Measurements from ENCODE around the gene POU3F1.

POU3F1 gene

DNA sequence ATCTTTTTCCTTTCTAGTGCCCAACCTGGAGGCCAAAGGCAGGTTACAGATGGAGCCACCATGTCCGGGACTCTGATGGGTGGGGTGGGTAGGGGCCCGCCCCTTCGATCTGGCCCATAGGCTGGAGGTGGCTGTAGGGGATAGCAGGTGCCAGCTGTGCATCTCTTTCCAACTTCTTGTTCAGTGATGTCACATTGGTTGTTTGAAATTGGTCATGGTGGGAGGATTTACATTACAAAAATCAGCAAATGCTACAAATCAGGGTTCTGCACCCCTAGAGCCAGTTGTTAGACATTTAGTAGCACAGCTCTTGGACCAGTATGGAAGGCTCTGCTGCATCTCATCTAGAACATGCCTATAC is 22.4 kb upstream of the POU3F1 start:
- H3K4me3 Mint-ChIP-seq: no peak overlapping the region
- no peak for ATAC-seq (replicated peaks; ENCODE audit: extremely low read depth, poor library complexity, severe bottlenecking)
- H3K27ac Mint-ChIP-seq (ENCODE audit: low read depth): no peak overlapping the region
- H3K36me3 Mint-ChIP-seq (ENCODE audit: insufficient read depth): no peaks in the 10 kb centered on the region
- no peak for DNase-seq (ENCODE audit: low spot score in 2 of 2)
- H3K27me3 Mint-ChIP-seq: peaks cover 43% of the 10 kb centered on the region
- H3K9me3 Mint-ChIP-seq: no peaks in the 10 kb centered on the region
- no peaks in the 10 kb centered on the region for H3K4me1 Mint-ChIP-seq

DNA sequence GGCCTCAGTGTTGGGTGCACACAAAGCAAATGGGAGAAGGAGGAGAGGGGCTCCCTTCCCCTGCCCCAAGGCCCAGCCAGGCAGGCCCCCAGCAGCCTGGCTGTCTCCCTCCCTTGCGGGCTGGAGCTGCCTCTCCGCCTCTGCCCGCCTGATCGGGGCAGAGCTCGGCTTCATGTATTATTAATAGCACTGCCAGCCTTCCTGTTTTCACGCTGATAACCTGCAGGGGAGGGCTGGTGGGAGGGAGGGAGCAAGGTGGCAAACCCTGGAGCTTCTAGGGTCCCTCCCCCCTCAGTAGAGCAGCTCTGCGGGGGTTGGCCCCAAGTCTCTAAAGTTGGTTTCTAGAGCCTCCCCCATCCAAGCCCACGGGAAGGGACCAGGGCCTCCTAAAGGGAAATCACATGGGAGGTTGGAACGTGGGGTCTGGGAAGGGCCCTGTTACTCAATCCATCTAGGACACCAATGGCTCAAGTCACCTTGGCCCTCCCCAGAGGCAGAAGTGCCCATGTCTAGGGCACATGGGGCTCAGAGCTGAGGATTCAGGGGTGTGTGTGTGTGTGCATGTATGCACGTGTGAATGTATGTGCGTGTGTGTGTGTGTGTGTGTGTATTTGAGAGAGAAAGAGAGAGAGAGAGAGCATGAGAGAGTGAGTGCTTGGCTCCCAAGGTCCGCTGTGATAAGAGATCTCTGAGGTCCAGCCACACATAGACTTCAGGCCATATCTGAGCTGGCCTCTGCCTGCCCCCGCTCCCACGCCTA is 21.8 kb upstream of the POU3F1 start:
- Mint-ChIP-seq H3K9me3 (no peaks in the 10 kb centered on the region), H3K4me3 (no peak overlapping the region), H3K36me3 (ENCODE audit: insufficient read depth) (no peaks in the 10 kb centered on the region), H3K4me1 (no peaks in the 10 kb centered on the region), H3K27me3 (peaks cover 39% of the 10 kb centered on the region), H3K27ac (ENCODE audit: low read depth) (no peak overlapping the region)
- no peak for DNase-seq (ENCODE audit: low spot score in 2 of 2)
- no peak for ATAC-seq (replicated peaks; ENCODE audit: extremely low read depth, poor library complexity, severe bottlenecking)

DNA sequence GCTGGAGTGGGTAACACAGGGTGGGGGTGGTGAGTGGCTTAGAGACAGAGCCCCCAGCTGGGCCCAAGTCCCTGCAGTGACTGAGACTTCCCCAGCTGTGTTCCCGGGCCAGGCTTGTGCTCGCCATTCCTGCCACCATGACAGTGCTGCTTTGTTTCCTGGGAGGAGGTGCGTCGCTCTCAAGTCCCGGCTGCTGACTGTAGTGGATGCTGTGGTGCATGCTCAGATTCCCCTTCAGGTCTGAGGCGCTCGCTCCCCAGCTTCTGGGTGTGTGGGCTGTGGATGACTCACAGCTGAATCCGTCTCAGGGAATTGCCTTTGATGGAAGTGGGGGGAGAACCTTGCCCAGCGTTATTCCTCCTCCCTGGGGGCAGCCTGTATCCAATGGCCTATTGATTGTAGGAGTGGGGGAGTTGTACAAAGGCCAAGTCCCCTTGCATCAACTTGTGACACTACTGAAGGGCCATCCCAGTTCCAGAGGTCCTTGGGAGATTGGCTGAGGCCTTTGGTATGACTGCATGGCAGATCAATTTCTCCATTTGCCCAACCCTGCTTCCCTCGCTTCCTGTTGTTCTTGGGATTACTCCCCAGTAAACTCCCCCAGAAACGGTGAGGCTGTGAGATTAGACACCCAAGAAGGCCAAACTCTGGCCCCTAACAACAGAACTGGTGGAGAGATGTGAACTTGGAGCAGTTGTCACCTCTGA is 17.8 kb upstream of the POU3F1 start:
- Mint-ChIP-seq H3K36me3 (ENCODE audit: insufficient read depth) (no peaks in the 10 kb centered on the region), H3K27ac (ENCODE audit: low read depth) (no peak overlapping the region), H3K9me3 (no peaks in the 10 kb centered on the region), H3K4me3 (no peak overlapping the region), H3K27me3 (peaks cover 30% of the 10 kb centered on the region), H3K4me1 (no peaks in the 10 kb centered on the region)
- DNase-seq (ENCODE audit: low spot score in 2 of 2): no peak
- ATAC-seq (replicated peaks; ENCODE audit: extremely low read depth, poor library complexity, severe bottlenecking): no peak

DNA sequence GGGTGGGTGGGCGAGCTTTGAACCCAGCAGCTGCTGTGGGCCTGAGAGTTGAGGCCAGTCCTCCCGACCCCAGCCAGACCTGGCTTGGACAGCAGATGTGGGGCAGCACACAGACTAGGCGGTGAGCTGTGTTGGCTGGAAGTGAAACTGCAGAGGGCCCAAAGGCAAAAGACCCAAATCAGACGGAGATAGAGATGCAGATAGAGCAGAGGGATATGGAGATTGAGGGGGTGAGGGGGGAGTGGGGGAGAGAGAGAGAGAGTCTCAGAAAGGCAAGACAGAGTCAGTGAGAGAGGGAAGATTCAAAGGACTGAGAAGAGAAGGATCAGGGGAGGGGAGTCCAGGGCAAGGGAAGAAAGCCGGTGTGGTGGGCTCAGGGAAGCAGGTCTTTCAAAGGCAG is 17.0 kb upstream of the POU3F1 start:
- H3K4me3 Mint-ChIP-seq: no peak overlapping the region
- no peaks in the 10 kb centered on the region for H3K9me3 Mint-ChIP-seq
- DNase-seq (ENCODE audit: low spot score in 2 of 2): no peak
- H3K27me3 Mint-ChIP-seq: peaks cover 24% of the 10 kb centered on the region
- no peaks in the 10 kb centered on the region for H3K36me3 Mint-ChIP-seq (ENCODE audit: insufficient read depth)
- H3K4me1 Mint-ChIP-seq: no peaks in the 10 kb centered on the region
- no peak overlapping the region for H3K27ac Mint-ChIP-seq (ENCODE audit: low read depth)
- no peak for ATAC-seq (replicated peaks; ENCODE audit: extremely low read depth, poor library complexity, severe bottlenecking)

DNA sequence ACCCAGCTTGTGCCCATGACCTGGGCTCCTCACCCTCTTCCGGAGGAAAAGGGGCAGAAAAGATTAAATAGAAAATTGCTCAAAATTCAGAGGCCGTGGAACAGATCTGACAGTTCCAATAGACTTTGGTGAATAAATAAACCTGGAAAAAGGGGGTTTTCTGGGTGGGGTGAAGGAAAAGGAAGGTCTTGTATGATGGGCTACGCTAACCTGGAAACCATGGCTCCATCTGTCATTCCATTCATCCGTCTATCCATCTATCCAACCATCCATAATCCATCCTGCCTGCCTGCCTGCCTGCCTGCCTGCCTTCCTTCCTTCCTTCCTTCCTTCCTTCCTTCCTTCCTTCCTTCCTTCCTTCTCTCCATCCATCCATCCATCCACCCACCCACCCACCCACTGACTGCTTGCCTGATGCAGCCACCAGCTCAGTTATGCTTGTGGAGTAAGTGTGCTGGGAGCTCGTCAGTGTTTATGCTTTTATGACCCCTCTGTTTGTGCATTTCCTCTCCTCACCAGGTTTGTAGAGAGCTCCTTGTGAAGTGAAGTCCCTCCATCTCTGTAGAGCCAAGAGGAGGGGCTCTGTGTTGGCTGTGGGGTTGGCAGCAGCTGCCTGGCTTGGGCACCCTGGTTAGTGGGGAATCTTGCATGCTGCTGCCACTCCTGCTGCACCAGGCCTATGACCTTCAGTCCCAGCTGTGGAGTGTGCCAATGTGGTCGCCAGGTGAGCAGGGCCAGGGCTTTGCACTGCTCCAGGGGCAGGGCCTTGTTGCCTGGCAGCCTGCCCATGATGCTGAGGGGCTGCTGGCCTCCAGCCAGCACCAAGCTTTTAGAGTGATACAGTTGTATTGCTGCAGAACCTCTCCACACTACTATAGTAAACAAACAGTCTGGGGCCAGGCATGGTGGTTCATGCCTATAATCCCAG is 16.0 kb upstream of the POU3F1 start:
- Mint-ChIP-seq H3K4me3 (no peak overlapping the region), H3K9me3 (no peaks in the 10 kb centered on the region), H3K27me3 (peaks cover 15% of the 10 kb centered on the region), H3K4me1 (no peaks in the 10 kb centered on the region), H3K27ac (ENCODE audit: low read depth) (no peak overlapping the region), H3K36me3 (ENCODE audit: insufficient read depth) (no peaks in the 10 kb centered on the region)
- DNase-seq (ENCODE audit: low spot score in 2 of 2) (no peak), ATAC-seq (replicated peaks; ENCODE audit: extremely low read depth, poor library complexity, severe bottlenecking) (no peak)

DNA sequence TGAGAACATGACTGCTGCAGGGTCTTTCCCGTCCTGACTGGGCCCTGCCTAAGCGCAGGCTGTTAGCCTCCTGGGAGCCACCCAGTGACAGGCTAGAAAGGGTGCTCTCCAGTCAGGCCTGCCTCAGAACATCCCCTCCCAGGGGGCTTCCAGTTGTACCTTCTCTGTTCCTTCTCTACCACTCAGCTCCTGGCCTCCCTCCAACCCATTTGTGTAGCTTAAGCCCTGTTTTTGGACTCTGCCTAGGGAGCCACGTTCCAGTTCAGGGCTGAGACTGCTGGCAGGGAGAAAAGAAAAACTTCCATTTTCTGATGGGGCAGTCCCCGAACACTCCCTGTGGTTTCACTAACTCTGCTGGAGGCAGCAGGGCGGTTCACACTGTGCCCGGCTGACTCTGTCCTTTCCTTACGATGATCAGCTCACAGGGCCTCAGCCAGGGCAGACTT is 15.3 kb upstream of the POU3F1 start:
- ATAC-seq (replicated peaks; ENCODE audit: extremely low read depth, poor library complexity, severe bottlenecking): no peak
- no peak overlapping the region for H3K27ac Mint-ChIP-seq (ENCODE audit: low read depth)
- H3K4me1 Mint-ChIP-seq: no peaks in the 10 kb centered on the region
- no peaks in the 10 kb centered on the region for H3K9me3 Mint-ChIP-seq
- no peaks in the 10 kb centered on the region for H3K36me3 Mint-ChIP-seq (ENCODE audit: insufficient read depth)
- no peak for DNase-seq (ENCODE audit: low spot score in 2 of 2)
- H3K27me3 Mint-ChIP-seq: peaks cover 13% of the 10 kb centered on the region
- H3K4me3 Mint-ChIP-seq: no peak overlapping the region

DNA sequence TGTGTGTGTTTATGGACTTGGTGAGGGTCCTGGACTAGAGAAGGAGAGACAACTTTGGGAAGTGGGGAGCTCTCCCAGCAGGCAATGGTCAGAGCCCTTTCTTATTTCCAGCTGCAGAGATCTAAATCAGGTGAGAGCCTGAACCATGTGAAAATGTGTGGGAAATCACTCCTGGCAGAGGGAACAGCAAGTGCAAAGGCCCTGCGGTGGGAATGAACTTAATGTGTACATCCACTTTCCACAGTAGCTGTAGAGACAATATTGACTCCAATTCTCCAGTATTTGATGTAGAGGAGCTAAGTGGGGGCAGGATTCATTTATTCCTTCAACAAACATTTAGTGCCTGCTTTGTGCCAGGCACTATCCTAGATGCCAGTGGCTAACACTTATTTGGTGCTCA is 14.7 kb upstream of the POU3F1 start:
- H3K27ac Mint-ChIP-seq (ENCODE audit: low read depth): peak overlapping the region; percentile 36
- H3K27me3 Mint-ChIP-seq: peaks cover 13% of the 10 kb centered on the region
- ATAC-seq (replicated peaks; ENCODE audit: extremely low read depth, poor library complexity, severe bottlenecking) (no peak), DNase-seq (ENCODE audit: low spot score in 2 of 2) (no peak)
- H3K4me3 Mint-ChIP-seq: no peak overlapping the region
- no peaks in the 10 kb centered on the region for H3K4me1 Mint-ChIP-seq
- H3K9me3 Mint-ChIP-seq: no peaks in the 10 kb centered on the region
- H3K36me3 Mint-ChIP-seq (ENCODE audit: insufficient read depth): no peaks in the 10 kb centered on the region

DNA sequence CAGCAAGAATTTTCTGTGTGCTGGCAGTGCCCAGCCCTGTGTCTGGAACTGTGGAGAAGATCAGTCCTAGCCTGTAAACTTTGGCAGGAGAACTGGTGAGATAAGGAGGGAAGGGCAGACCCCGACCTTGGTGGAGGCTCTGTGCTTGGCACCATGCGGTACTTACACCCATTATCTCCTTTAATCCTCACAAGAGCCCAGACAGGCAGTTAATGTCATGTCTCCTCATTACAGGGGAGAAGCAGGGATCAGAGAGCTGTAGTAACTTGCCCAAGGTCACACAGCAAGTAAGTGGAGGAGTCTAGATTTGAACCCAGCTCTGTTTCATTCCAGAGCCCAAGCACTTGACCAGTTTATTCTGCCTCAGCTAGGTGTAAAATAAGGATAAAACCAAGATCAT is 13.9 kb upstream of the POU3F1 start:
- Mint-ChIP-seq H3K27ac (ENCODE audit: low read depth) (no peak overlapping the region), H3K36me3 (ENCODE audit: insufficient read depth) (no peaks in the 10 kb centered on the region), H3K9me3 (no peaks in the 10 kb centered on the region), H3K27me3 (peaks cover 18% of the 10 kb centered on the region), H3K4me3 (no peak overlapping the region), H3K4me1 (no peaks in the 10 kb centered on the region)
- ATAC-seq (replicated peaks; ENCODE audit: extremely low read depth, poor library complexity, severe bottlenecking) (no peak), DNase-seq (ENCODE audit: low spot score in 2 of 2) (no peak)

DNA sequence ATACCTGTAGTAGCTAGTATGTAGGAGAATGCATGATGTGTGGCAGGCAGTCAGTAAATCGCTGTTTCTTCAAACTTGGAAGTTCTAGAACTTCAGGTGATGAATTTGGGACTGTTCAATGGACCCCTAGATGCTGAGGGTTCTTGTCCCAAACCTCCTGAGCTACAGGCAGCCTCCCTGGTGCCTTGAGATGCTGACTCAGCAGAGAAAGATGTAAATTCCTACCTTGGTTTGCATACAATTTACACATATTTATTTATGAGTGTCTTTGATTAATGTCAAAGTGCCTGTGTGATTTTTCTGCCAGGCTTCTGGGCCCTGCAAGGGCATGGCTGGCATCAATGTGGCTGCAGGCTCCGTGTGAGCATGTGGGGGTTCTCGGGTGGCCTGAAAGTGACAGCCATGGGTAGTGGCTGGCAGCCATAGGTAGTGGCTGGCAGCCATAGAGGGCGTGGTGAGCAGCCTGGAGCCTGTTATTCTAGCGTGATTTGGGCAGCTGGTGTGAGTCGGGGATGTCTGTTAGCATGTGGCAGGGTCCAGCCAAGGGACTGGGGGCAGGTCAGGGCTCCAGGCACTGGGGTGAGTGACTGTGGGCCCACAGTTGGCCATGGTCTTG is 13.2 kb upstream of the POU3F1 start:
- H3K9me3 Mint-ChIP-seq: no peaks in the 10 kb centered on the region
- no peak for DNase-seq (ENCODE audit: low spot score in 2 of 2)
- H3K4me3 Mint-ChIP-seq: no peak overlapping the region
- ATAC-seq (replicated peaks; ENCODE audit: extremely low read depth, poor library complexity, severe bottlenecking): no peak
- H3K27me3 Mint-ChIP-seq: peaks cover 23% of the 10 kb centered on the region
- H3K4me1 Mint-ChIP-seq: no peaks in the 10 kb centered on the region
- no peaks in the 10 kb centered on the region for H3K36me3 Mint-ChIP-seq (ENCODE audit: insufficient read depth)
- peak overlapping the region; percentile 32 for H3K27ac Mint-ChIP-seq (ENCODE audit: low read depth)

DNA sequence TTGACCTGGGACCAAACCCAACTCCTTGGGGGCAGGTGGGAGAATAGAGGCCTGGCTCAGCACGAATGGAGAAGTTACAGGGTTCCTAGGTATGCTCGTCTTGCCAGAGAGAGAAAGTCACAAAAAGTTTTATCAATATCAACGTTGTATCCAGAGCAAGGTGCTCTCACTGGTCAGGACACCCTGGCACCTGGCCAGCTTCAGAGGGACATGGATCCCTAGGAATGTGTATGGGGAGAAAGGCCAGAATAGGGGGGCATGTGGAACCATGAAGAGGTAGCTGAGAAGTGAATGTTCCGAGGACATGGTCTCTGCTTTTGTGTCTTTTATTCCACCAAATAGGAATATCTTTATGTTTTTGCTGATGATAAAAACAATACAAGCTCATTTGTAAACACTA is 9.4 kb upstream of the POU3F1 start:
- H3K4me1 Mint-ChIP-seq: peaks cover 21% of the 10 kb centered on the region
- no peaks in the 10 kb centered on the region for H3K9me3 Mint-ChIP-seq
- no peak for ATAC-seq (replicated peaks; ENCODE audit: extremely low read depth, poor library complexity, severe bottlenecking)
- no peak for DNase-seq (ENCODE audit: low spot score in 2 of 2)
- peaks cover 3% of the 10 kb centered on the region for H3K36me3 Mint-ChIP-seq (ENCODE audit: insufficient read depth)
- H3K27me3 Mint-ChIP-seq: peaks cover 12% of the 10 kb centered on the region
- no peak overlapping the region for H3K27ac Mint-ChIP-seq (ENCODE audit: low read depth)
- H3K4me3 Mint-ChIP-seq: no peak overlapping the region

DNA sequence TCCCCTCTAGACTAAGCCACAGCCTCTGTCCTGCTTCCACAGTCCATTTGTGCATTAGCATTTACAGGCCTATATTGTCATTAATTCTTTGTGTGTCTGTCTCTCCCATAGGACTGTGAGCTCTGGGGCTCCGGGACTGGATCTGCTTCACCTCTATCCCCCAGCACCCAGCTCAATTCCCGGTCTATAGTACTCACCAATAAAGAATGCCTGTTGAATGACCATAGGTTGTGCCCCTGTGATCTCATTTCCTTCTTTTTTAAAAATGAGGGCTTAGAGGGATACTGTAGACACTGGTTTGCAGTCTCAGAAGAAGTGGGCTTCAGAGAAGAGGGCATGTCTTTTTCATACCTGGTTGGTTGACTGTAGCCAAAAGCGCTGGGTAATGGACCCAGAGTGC is 8.8 kb upstream of the POU3F1 start:
- H3K27me3 Mint-ChIP-seq: peaks cover 10% of the 10 kb centered on the region
- peaks cover 21% of the 10 kb centered on the region for H3K4me1 Mint-ChIP-seq
- H3K4me3 Mint-ChIP-seq: no peak overlapping the region
- ATAC-seq (replicated peaks; ENCODE audit: extremely low read depth, poor library complexity, severe bottlenecking): no peak
- peaks cover 3% of the 10 kb centered on the region for H3K36me3 Mint-ChIP-seq (ENCODE audit: insufficient read depth)
- H3K9me3 Mint-ChIP-seq: no peaks in the 10 kb centered on the region
- no peak overlapping the region for H3K27ac Mint-ChIP-seq (ENCODE audit: low read depth)
- DNase-seq (ENCODE audit: low spot score in 2 of 2): no peak

DNA sequence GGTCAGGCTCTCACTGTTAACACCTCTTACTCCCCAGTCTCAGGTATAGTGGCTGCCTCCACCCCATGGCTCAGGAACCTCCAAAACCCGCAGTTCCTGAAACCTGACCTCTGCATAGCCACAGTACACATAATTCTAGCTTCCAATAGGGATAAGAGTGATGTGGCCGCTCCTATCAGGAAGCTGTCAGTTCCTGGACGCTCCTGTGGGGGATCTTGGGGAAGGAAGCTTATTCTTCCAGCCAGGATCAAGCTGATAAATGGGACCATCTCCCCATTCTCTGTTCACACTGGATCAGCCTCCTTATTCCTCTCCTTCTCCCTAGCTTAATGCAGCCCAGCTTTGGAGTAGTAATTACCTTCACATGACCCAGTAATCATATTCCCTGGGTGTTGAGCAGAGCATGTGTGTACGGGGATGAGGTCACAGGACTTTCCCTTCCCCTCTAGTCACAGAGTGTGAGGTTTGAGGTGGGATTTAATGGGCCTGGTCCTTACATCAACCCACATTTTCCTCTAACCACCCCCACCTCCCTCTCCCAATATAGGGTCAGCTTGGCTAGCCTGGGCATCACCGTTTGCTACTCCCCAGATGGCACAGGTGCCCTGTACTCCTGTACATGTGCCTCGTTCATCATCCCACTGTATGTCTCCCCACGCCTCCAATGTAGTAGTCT is 7.0 kb upstream of the POU3F1 start:
- DNase-seq (ENCODE audit: low spot score in 2 of 2): no peak
- Mint-ChIP-seq H3K27ac (ENCODE audit: low read depth) (peak overlapping the region; percentile 78), H3K9me3 (no peaks in the 10 kb centered on the region), H3K4me1 (peaks cover 21% of the 10 kb centered on the region), H3K36me3 (ENCODE audit: insufficient read depth) (peaks cover 6% of the 10 kb centered on the region), H3K27me3 (peaks cover 10% of the 10 kb centered on the region), H3K4me3 (no peak overlapping the region)
- ATAC-seq (replicated peaks; ENCODE audit: extremely low read depth, poor library complexity, severe bottlenecking): no peak
